Choroid plexus epithelial cell (primary cell): ENCODE results near the gene NMUR1.
"Not testable (repeated sequence)": the region's sequence is repeated elsewhere in the genome, so short reads cannot be mapped to it uniquely, and the experiment has no call there.

Source experiments
- DNase-seq: peaks from one replicate; pipeline ENCODE4 v3.0.0-alpha.2; 2010; ENCODE audit warnings: low read depth
- H3K4me3 ChIP-seq: 2 replicates; pipeline ENCODE4 v1.5.1; 2011; ENCODE audit warnings: low read depth, mild to moderate bottlenecking, control low read depth, low read length, moderate library complexity
- TF ChIP-seq, protein P1 (sequence below): conservative IDR thresholded peaks from 2 replicates; pipeline ENCODE4 v1.5.1; 2011; ENCODE audit warnings: low read depth, mild to moderate bottlenecking, control low read depth, inconsistent platforms, low read length, moderate library complexity

The NMUR1 gene

GRCh38 chr2:231563378-231563961, 33.2 kb upstream of the NMUR1 start:
- peak; percentile 73 for DNase-seq
- TF ChIP-seq, protein P1, sequence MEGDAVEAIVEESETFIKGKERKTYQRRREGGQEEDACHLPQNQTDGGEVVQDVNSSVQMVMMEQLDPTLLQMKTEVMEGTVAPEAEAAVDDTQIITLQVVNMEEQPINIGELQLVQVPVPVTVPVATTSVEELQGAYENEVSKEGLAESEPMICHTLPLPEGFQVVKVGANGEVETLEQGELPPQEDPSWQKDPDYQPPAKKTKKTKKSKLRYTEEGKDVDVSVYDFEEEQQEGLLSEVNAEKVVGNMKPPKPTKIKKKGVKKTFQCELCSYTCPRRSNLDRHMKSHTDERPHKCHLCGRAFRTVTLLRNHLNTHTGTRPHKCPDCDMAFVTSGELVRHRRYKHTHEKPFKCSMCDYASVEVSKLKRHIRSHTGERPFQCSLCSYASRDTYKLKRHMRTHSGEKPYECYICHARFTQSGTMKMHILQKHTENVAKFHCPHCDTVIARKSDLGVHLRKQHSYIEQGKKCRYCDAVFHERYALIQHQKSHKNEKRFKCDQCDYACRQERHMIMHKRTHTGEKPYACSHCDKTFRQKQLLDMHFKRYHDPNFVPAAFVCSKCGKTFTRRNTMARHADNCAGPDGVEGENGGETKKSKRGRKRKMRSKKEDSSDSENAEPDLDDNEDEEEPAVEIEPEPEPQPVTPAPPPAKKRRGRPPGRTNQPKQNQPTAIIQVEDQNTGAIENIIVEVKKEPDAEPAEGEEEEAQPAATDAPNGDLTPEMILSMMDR: peak; percentile 87
- no peak overlapping the region for H3K4me3 ChIP-seq

DNA sequence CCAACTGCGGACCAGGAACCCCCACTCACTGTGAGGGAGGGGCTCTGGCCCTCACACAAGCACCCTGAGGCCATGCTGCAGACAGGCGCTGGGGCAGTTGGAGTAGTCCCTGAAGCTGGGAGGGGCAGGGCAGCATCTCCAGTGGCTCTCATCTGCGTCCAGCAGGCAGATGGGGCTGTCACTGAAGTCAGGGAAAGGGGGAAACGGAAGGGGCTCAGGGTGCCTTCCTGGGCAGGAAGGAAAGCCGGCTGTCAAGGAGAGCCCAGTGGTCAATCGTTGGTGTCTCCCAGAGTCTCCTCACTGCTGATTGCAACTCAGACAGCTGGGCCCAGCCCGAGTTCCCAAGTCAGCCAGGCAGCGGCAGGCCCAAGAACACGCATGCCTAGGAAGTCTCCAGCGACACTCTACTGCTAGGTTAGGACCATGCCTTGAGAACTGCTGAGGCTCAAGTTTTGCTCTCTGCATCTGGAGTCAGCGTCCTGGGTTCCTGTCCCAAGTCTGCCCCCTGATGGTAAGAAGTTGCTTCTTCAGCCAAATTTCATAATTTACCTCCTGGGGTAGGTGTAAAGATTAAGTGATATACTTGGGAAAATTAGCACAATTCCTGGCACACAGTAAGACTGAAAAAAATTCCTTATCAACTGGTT, 27.4 kb upstream of the NMUR1 start:
- TF ChIP-seq, protein P1: peak; percentile 90

DNA sequence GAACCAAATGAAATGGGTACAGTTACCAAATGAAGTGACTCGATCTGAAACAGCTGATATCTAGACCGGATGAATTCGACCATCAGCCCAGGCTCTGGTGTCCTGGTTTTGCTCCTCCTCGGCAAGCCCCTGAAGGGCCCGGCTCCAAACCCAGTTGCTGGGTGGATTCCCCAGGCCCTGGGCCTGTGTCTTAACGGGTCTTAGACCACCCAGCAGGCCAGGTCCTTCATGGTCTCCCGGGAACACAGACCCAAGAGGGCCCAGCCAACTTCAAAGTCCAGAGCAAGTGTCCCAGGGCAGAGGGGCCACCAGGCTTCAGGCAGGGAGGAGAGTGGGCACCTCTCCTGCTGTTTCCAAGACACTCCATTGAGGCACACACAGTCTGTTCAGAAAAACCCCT, 26.7 kb upstream of the NMUR1 start:
- TF ChIP-seq, protein P1: no peak
- no peak overlapping the region for H3K4me3 ChIP-seq
- no peak for DNase-seq

More for the DNA sequence above, 27.4 kb upstream of the NMUR1 start:
- no peak overlapping the region for H3K4me3 ChIP-seq
- peak; percentile 94 for DNase-seq

- not testable (repeated sequence) for DNase-seq, H3K4me3 ChIP-seq
These were observed 26.3 kb upstream of the NMUR1 start for GRCh38 chr2:231556496-231556895.

- peak overlapping the region; percentile 11 for H3K4me3 ChIP-seq
- TF ChIP-seq, protein P1: no peak
- DNase-seq: peak; percentile 89
These were observed 24.7 kb upstream of the NMUR1 start for GRCh38 chr2:231554748-231555545.

DNA sequence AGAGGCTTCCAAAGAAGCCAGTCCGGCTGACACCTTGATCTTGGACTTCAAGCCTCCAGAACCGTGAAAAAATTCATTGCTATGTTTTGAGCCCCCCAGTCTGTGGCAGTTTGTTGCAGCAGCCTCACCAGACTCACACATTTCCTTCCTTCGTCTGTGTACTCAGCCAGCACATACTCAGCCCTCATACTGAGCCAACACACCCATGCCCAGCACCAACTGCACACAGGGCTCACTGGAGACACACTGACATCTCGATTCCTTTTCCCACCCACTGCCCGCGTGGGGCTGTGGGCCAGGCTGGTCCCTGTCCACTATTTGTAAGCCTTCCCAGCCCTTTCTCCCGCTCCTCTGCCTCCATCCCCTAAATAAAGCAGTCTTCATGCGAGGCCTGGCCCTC, 24.1 kb upstream of the NMUR1 start:
- H3K4me3 ChIP-seq: peak overlapping the region; percentile 11
- TF ChIP-seq, protein P1: no peak
- no peak for DNase-seq

DNA sequence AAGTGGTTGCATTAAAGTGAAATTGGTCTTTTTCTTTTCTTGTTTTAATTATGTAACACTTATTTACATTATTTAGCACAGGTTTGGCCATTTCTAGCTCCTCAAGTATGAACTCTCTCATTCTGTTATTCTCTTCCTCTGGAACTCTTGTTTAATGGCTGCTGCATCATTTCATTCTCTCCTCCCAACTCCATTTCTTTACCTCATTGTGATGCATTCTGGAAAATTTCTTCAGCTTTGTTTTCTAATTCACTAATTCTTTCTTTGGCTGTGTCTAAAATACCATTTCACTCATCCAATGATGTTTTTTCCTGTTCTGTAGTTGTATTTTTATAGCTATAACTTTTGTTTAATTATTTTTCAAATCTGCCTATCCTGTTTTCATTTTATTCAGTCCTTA, 22.5 kb upstream of the NMUR1 start:
- no peak for DNase-seq
- TF ChIP-seq, protein P1: no peak
- no peak overlapping the region for H3K4me3 ChIP-seq
